K562 (cell line): ENCODE results near the gene PHTF2. TPM values are rescaled to one million over a fixed set of nuclear protein-coding genes. Genes with fewer than 3 reads are reported as not detected.

Source experiments
- ATAC-seq: fragments of 200-7000 bp; cut with Tn5 transposase; 3 replicates; pipeline ENCODE4 v1.9.1; 2020; ENCODE audit warnings: moderate library complexity
- BruUV-seq: library from RNA; stranded (reverse); fragments of 400-500 nt; replicated peaks from 2 replicates; lab custom pipeline; 2021; lab: Mats Ljungman, UMichigan
- CTCF ChIA-PET: fragments of 300-600 bp; formaldehyde crosslinking; extraction: SDS; loops from one replicate; lab custom pipeline; 2021; ENCODE audit warnings: low intra/inter-chr PET ratio; lab: Yijun Ruan, JAX
- POLR2A ChIA-PET: fragments of 300-600, 350-650 bp; sonication (Branson Sonifier 250); formaldehyde crosslinking; extraction: SDS; loops from one replicate; lab custom pipeline; 2021; ENCODE audit warnings: antibody characterized with exemption, inconsistent platforms; lab: Yijun Ruan, JAX
- DNase-seq, 4 experiments: peaks; one replicate each; pipeline versions ENCODE4 v3.0.0 to v3.0.0-alpha.2; 2011 to 2018; ENCODE audit warnings: low spot score in 3 of 4, mixed read lengths in 3 of 4; ENCODE audit errors: extremely low read depth in 1 of 4
- FAIRE-seq: peaks from 2 replicates; lab custom pipeline; 2011; peaks lifted over from hg19 to GRCh38; lab: Jason Lieb, UNC
- H2AFZ ChIP-seq: 2 replicates; pipeline ENCODE4 v1.6.0; 2011; ENCODE audit warnings: low read depth, low read length, control low read depth, inconsistent platforms
- H3K27ac ChIP-seq: fragments of 200-600 bp; 3 replicates; pipeline ENCODE4 v1.8.0; 2011; ENCODE audit warnings: low read depth, mild to moderate bottlenecking, control low read depth, inconsistent platforms, low read length, moderate library complexity, mixed read lengths; ENCODE audit errors: extremely low read depth
- H3K27me3 ChIP-seq, 2 experiments: fragments of 300-600 bp in 1 of 2; 2 replicates in 1 of 2; 3 replicates in 1 of 2; pipeline versions ENCODE4 v1.6.0 to v1.8.0; 2011; ENCODE audit warnings: inconsistent platforms in 2 of 2, low read length in 2 of 2, mild to moderate bottlenecking in 1 of 2, mixed read lengths in 1 of 2, moderate library complexity in 1 of 2; ENCODE audit not compliant: control insufficient read depth in 2 of 2, insufficient read depth in 2 of 2
- H3K36me3 ChIP-seq: fragments of 300-600 bp; 3 replicates; pipeline ENCODE4 v1.8.0; 2011; ENCODE audit warnings: mild to moderate bottlenecking, low read length, inconsistent platforms; ENCODE audit not compliant: control insufficient read depth, insufficient read depth
- H3K4me1 ChIP-seq, 2 experiments: fragments of 200-600 bp in 1 of 2; replicated peaks in 1 of 2; 2 replicates in 1 of 2; 3 replicates in 1 of 2; pipeline versions ENCODE4 v1.5.1 to v1.8.0; 2011; ENCODE audit warnings: inconsistent platforms in 2 of 2, low read length in 2 of 2, mild to moderate bottlenecking in 1 of 2, mixed read lengths in 1 of 2, moderate library complexity in 1 of 2; ENCODE audit not compliant: control insufficient read depth in 2 of 2, insufficient read depth in 2 of 2
- H3K4me2 ChIP-seq: 2 replicates; pipeline ENCODE4 v1.6.1; 2011; ENCODE audit warnings: low read length, control low read depth, inconsistent platforms, mixed read lengths; ENCODE audit not compliant: insufficient read depth
- H3K4me3 ChIP-seq: fragments of 200-600 bp; sonication (generic), shearing (Covaris generic); 2 replicates; pipeline ENCODE4 v1.5.1; 2016; ENCODE audit warnings: control low read depth, inconsistent platforms
- H3K79me2 ChIP-seq: fragments of 200-600 bp; 3 replicates; pipeline ENCODE4 v1.8.0; 2011; ENCODE audit warnings: low read length, inconsistent platforms; ENCODE audit not compliant: control insufficient read depth, insufficient read depth
- H3K9ac ChIP-seq, 2 experiments: 2 replicates each; pipeline versions ENCODE4 v1.6.0 to v1.6.1; 2011; ENCODE audit warnings: low read depth in 2 of 2, low read length in 2 of 2, control low read depth in 1 of 2, inconsistent platforms in 1 of 2, mild to moderate bottlenecking in 1 of 2, mixed read lengths in 1 of 2; ENCODE audit not compliant: insufficient read depth in 1 of 2
- H3K9me1 ChIP-seq: one replicate; pipeline ENCODE4 v1.6.0; 2011; ENCODE audit warnings: inconsistent platforms, mild to moderate bottlenecking, low read length, moderate library complexity; ENCODE audit not compliant: control insufficient read depth, insufficient read depth
- H3K9me3 ChIP-seq: replicated peaks from 2 replicates; pipeline ENCODE4 v1.5.1; 2011; ENCODE audit warnings: low read depth, low read length, inconsistent platforms; ENCODE audit not compliant: control insufficient read depth, insufficient read depth
- H4K20me1 ChIP-seq: replicated peaks from 2 replicates; pipeline ENCODE4 v1.6.1; 2011; ENCODE audit warnings: low read length, inconsistent platforms, mixed read lengths; ENCODE audit not compliant: control insufficient read depth, insufficient read depth
- CTCF ChIP-seq, 3 experiments: IDR thresholded peaks in 2 of 3; conservative IDR thresholded peaks in 1 of 3; 2 replicates each; pipeline ENCODE4 v1.5.1; 2011 to 2012; ENCODE audit warnings: low read length in 3 of 3, mild to moderate bottlenecking in 3 of 3, control low read depth in 2 of 3, improper control_type of control experiment in 1 of 3, inconsistent platforms in 1 of 3, low read depth in 1 of 3, mixed read lengths in 1 of 3, moderate library complexity in 1 of 3; ENCODE audit not compliant: insufficient read depth in 2 of 3
- FOSL1 ChIP-seq: fragments of 200-800 bp; sonication (Bioruptor generic); conservative IDR thresholded peaks from 2 replicates; pipeline ENCODE4 v1.6.1; 2016; ENCODE audit warnings: missing genetic modification characterization, missing compliant biosample characterization
- HMG20A ChIP-seq: fragments of 450-650 bp; formaldehyde crosslinking; conservative IDR thresholded peaks from 2 replicates; pipeline ENCODE4 v1.4.0; 2020; ENCODE audit warnings: mild to moderate bottlenecking, mixed read lengths
- NFYB ChIP-seq: IDR thresholded peaks from 2 replicates; pipeline ENCODE4 v1.6.1; 2011; ENCODE audit warnings: mild to moderate bottlenecking, moderate library complexity; ENCODE audit not compliant: insufficient read length; ENCODE audit errors: extremely low read depth
- SRF ChIP-seq, 2 experiments: fragments of 250-450, 450-650 bp in 1 of 2; sonication (Bioruptor Pico) in 1 of 2; sonication (generic) in 1 of 2; formaldehyde crosslinking; IDR thresholded peaks; 2 replicates each; pipeline versions ENCODE4 v1.5.0 to v1.5.1; 2020 to 2022; ENCODE audit warnings: mild to moderate bottlenecking in 1 of 2, missing genetic modification reagents in 1 of 2
- ZFPM2 ChIP-seq: fragments of 250-450 bp; sonication (Bioruptor Pico); IDR thresholded peaks from 2 replicates; pipeline ENCODE4 v1.5.1; 2022; ENCODE audit warnings: mild to moderate bottlenecking
- ZNF589 ChIP-seq: fragments of 200-800 bp; sonication (Bioruptor generic); IDR thresholded peaks from 2 replicates; pipeline ENCODE4 v1.6.1; 2016; ENCODE audit warnings: low read depth, missing genetic modification characterization, missing compliant biosample characterization
- WGBS: fragments of 100-300 bp; shearing (Covaris generic); methylation state at CpG from one replicate; pipeline ENCODE4 v1.1.6; 2016; ENCODE audit warnings: low coverage, mixed read lengths; ENCODE audit not compliant: insufficient coverage; ENCODE audit errors: missing lambda C conversion rate; 5-methylcytosine and 5-hydroxymethylcytosine counted together
- in situ Hi-C: fragments of 300-500 bp; cut with MboI; formaldehyde crosslinking; loops from 4 replicates; pipeline ENCODE4 v1.15.0; 2018; ENCODE audit warnings: inconsistent platforms, mixed read lengths
- intact Hi-C: fragments of 100-400 bp; cut with micrococcal nuclease; formaldehyde crosslinking; loops from 2 replicates; pipeline ENCODE4 v1.14.2; 2022
- polyA plus RNA-seq, 8 experiments: library from polyadenylated mRNA; depleted of rRNA in 4 of 8; stranded (reverse) in 5 of 8; unstranded in 3 of 8; fragments of >200 nt; fragmentation: Nextera tagmentation in 2 of 8; fragmentation: Illumina TruSeq in 1 of 8; extraction: Ambion mirVana in 2 of 8; extraction: Trizol in 1 of 8; gene quantifications; 2 replicates each; pipeline versions ENCODE4 v1.2.1 to v1.2.3, GENCODE V29; 2011 to 2014; ENCODE audit warnings: inconsistent platforms in 1 of 8, missing spikeins in 1 of 8
- total RNA-seq, 7 experiments: library from RNA; depleted of rRNA in 6 of 7; stranded (reverse); fragments of >200 nt in 6 of 7; fragmentation: Illumina TruSeq in 2 of 7; extraction: Trizol in 2 of 7; gene quantifications; 2 replicates each; pipeline versions ENCODE4 v1.2.1 to v1.2.3, GENCODE V29; 2011 to 2021; ENCODE audit warnings: low replicate concordance in 1 of 7
- TF ChIP-seq, protein P1 (sequence below): sonication (generic); formaldehyde crosslinking; IDR thresholded peaks from 2 replicates; pipeline ENCODE4 v1.8.1; 2023; ENCODE audit warnings: mild to moderate bottlenecking, missing genetic modification reagents

PHTF2 gene
- total and polyA plus RNA-seq, 9 of the 15 experiments (the other 6 are each of a cell fraction or from before 2014, with no cell fraction given) = 17.9 to 43.6 (median 25.4) TPM

DNA sequence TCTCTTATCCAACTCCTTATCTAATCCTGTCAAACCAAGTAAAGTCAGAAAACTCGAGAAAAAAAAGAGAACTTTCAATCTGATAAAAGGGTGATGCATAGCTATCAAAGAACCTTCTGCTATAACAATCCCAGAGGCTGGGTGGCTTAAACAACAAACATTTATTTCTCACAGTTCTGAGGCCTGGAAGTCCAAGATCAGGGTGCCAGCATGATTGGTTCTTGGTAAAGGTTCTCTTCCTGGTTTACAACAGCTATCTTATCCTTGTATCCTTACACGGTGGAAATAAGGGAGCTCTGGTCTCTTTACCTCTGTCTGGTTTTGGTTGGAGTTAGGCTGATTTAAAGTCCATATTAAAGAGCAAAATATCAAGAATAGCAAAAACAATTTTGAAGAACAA, 131.9 kb downstream of the PHTF2 start:
- POLR2A ChIA-PET = no interaction called here
- in situ Hi-C loops = loop anchor here (5.0 kb wide), 1 partner anchor 263 kb away; no protein-coding TSS in a partner anchor
- H3K9me3 ChIP-seq = no peaks in the 10 kb centered on the region
- H3K27ac ChIP-seq = no peak overlapping the region
- ATAC-seq (no peak), FAIRE-seq (no peak), DNase-seq (no peak)
- WGBS = 16% methylated on average over 2 of the region's 2 CpGs
- no peak overlapping the region for H3K4me2 ChIP-seq
- H3K9ac ChIP-seq = no peak overlapping the region
- no peaks in the 10 kb centered on the region for H3K9me1 ChIP-seq
- H2AFZ ChIP-seq = no peak overlapping the region
- no peaks in the 10 kb centered on the region for H3K79me2 ChIP-seq
- intact Hi-C loops = no loop called here
- no peak overlapping the region for H3K4me3 ChIP-seq
- H3K36me3 ChIP-seq = peaks cover 28% of the 10 kb centered on the region; the same call in 2 of the 3 replicates
- BruUV-seq = no TSS peak
- peaks cover 0 to 10% of the 10 kb centered on the region in 2 experiments; a peak in 2 of 5 replicates for H3K4me1 ChIP-seq
- TF ChIP-seq FOSL1 (tag) (0 out of 2 replicates have a peak, but pooled peaks have one; percentile 16), ZNF589 (CRISPR knock-in tag) (no peak)
- TF ChIP-seq, all 486 proteins: peak for 1
- CTCF ChIA-PET = no interaction called here
- Histone ChIP-seq H3K27me3 (no peaks in the 10 kb centered on the region), H4K20me1 (no peaks in the 10 kb centered on the region)

DNA sequence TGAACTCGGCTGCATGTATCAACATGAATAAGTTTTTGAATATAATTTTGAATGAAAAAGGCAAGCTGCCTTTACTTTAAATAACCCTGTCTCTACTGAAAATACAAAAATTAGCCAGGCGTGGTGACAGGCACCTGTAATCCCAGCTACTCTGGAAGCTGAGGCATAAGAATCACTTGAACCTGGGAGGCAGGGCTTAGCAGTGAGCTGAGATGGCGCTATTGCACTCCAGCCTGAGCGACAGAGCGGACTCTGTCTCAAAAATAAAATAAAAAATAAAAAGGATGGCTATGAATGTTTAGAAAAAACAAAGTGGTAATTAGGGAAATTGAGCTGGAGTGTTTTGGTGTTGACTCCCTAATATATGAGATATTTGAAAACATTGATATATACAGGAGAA, 133.3 kb downstream of the PHTF2 start:
- H3K4me1 ChIP-seq = peaks cover 0 to 10% of the 10 kb centered on the region in 2 experiments; a peak in 2 of 5 replicates
- POLR2A ChIA-PET = interaction anchor here (0.7 to 3.2 kb wide), 3 partner anchors 13 to 85 kb away, joined by 3 to 13 read pairs (median 4); no protein-coding TSS in a partner anchor
- H3K4me3 ChIP-seq = no peak overlapping the region
- H3K27ac ChIP-seq = no peak overlapping the region
- no peaks in the 10 kb centered on the region for H3K9me1 ChIP-seq
- no peak for FAIRE-seq
- H3K9me3 ChIP-seq = no peaks in the 10 kb centered on the region
- no peak for DNase-seq
- H2AFZ ChIP-seq = no peak overlapping the region
- H3K9ac ChIP-seq = no peak overlapping the region
- H4K20me1 ChIP-seq = no peaks in the 10 kb centered on the region
- in situ Hi-C loops = loop anchor here (5.0 kb wide), 1 partner anchor 265 kb away; no protein-coding TSS in a partner anchor
- CTCF ChIA-PET = no interaction called here
- peaks cover 21% of the 10 kb centered on the region; the same call in 2 of the 3 replicates for H3K36me3 ChIP-seq
- intact Hi-C loops = no loop called here
- ATAC-seq = peak; percentile 26; the same call in 1 of the 3 replicates
- no TSS peak for BruUV-seq
- no peaks in the 10 kb centered on the region for H3K27me3 ChIP-seq
- no peak overlapping the region for H3K4me2 ChIP-seq
- WGBS = 80% methylated on average over 5 of the region's 5 CpGs
- H3K79me2 ChIP-seq = no peaks in the 10 kb centered on the region
- TF ChIP-seq SRF (CRISPR knock-in tag; IDR thresholded peaks at IDR 0.05) (no peak), CTCF (IDR thresholded peaks at IDR 0.05 in 2 of 3, conservative IDR thresholded peaks at IDR 0.05 in 1 of 3; ENCODE audit: insufficient read depth in 2 of 3, low read depth in 1 of 3, low read length in 3 of 3) (0 out of 6 replicates have a peak, but pooled peaks of 1 of the 3 experiments have one; percentile 11), NFYB (no peak), ZFPM2 (CRISPR knock-in tag) (no peak), HMG20A (no peak)
- TF ChIP-seq, protein P1, sequence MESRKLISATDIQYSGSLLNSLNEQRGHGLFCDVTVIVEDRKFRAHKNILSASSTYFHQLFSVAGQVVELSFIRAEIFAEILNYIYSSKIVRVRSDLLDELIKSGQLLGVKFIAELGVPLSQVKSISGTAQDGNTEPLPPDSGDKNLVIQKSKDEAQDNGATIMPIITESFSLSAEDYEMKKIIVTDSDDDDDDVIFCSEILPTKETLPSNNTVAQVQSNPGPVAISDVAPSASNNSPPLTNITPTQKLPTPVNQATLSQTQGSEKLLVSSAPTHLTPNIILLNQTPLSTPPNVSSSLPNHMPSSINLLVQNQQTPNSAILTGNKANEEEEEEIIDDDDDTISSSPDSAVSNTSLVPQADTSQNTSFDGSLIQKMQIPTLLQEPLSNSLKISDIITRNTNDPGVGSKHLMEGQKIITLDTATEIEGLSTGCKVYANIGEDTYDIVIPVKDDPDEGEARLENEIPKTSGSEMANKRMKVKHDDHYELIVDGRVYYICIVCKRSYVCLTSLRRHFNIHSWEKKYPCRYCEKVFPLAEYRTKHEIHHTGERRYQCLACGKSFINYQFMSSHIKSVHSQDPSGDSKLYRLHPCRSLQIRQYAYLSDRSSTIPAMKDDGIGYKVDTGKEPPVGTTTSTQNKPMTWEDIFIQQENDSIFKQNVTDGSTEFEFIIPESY = peak; percentile 67; the same call in 1 of the 2 replicates
